HT1080 (cell line): ENCODE measurements around the gene GRIFIN. TPM values are rescaled to one million over a fixed set of nuclear protein-coding genes. Genes with fewer than 3 reads are reported as not detected.

Source experiments
- DNase-seq: peaks from one replicate; pipeline ENCODE4 v3.0.0-alpha.2; 2015; ENCODE audit warnings: low read depth
- total RNA-seq: library from RNA; depleted of rRNA; stranded (reverse); fragments of >200 nt; shearing (Covaris generic); gene quantifications from 2 replicates; pipeline ENCODE4 v1.2.3, GENCODE V29; 2014

The GRIFIN gene
- total RNA-seq, 1 experiment from 2014 or later, result not detected

- no peak for DNase-seq
These were observed 23.0 kb upstream of the GRIFIN start for GRCh38 chr7:2499181-2499580.

GRCh38 chr7:2498708-2499107, 22.5 kb upstream of the GRIFIN start:
- DNase-seq, result no peak

GRCh38 chr7:2497500-2498336, 21.5 kb upstream of the GRIFIN start:
- no peak for DNase-seq

- no peak for DNase-seq
These were observed 20.9 kb upstream of the GRIFIN start for GRCh38 chr7:2497065-2497464.

- DNase-seq, result no peak
These were observed 20.2 kb upstream of the GRIFIN start for GRCh38 chr7:2496375-2496774.

- no peak for DNase-seq
These were observed 19.5 kb upstream of the GRIFIN start for GRCh38 chr7:2495418-2496299.

- no peak for DNase-seq
These were observed 18.3 kb upstream of the GRIFIN start for GRCh38 chr7:2494191-2495130.

- no peak for DNase-seq
These were observed 17.3 kb upstream of the GRIFIN start for GRCh38 chr7:2493205-2494164.

- DNase-seq, result no peak
These were observed 15.8 kb upstream of the GRIFIN start for GRCh38 chr7:2492038-2492437.

- no peak for DNase-seq
These were observed 14.0 kb upstream of the GRIFIN start for GRCh38 chr7:2490181-2490651.

GRCh38 chr7:2488681-2489080, 12.5 kb upstream of the GRIFIN start:
- DNase-seq, result no peak

- no peak for DNase-seq
These were observed 12.1 kb upstream of the GRIFIN start for GRCh38 chr7:2488272-2488645.

GRCh38 chr7:2487586-2488271, 11.5 kb upstream of the GRIFIN start:
- DNase-seq, result no peak

GRCh38 chr7:2484868-2485267, 8.7 kb upstream of the GRIFIN start:
- DNase-seq, result no peak

GRCh38 chr7:2483494-2483893, 7.3 kb upstream of the GRIFIN start:
- no peak for DNase-seq

- peak; percentile 34 for DNase-seq
These were observed 6.7 kb upstream of the GRIFIN start for GRCh38 chr7:2482725-2483451.

GRCh38 chr7:2481195-2481594, 5.0 kb upstream of the GRIFIN start:
- no peak for DNase-seq

- no peak for DNase-seq
These were observed 3.8 kb upstream of the GRIFIN start for GRCh38 chr7:2480070-2480408.
